Hepatocyte (in vitro differentiated cells): ENCODE measurements around the gene MRM1. TPM values are rescaled to one million over a fixed set of nuclear protein-coding genes. Genes with fewer than 3 reads are reported as not detected.
A peak's percentile ranks its signal among the peaks of the same experiment; 100 is the strongest.

ENCODE experiments used
- DNase-seq: peaks from one replicate; pipeline ENCODE4 v3.0.0-alpha.2; 2016; ENCODE audit warnings: low spot score
- H2AFZ ChIP-seq: fragments of 200-600 bp; sonication (generic); 2 replicates; pipeline ENCODE4 v1.6.0; 2016; ENCODE audit warnings: antibody characterized with exemption, mild to moderate bottlenecking
- H3K27ac ChIP-seq: fragments of 200-600 bp; sonication (generic); 2 replicates; pipeline ENCODE4 v1.5.1; 2016; ENCODE audit warnings: mild to moderate bottlenecking
- H3K27me3 ChIP-seq: fragments of 200-600 bp; sonication (generic); 2 replicates; pipeline ENCODE4 v1.6.1; 2016
- H3K36me3 ChIP-seq: fragments of 200-600 bp; sonication (generic); replicated peaks from 2 replicates; pipeline ENCODE4 v1.5.1; 2016; ENCODE audit warnings: low read depth; ENCODE audit not compliant: insufficient read depth
- H3K4me1 ChIP-seq: fragments of 200-600 bp; sonication (generic); 2 replicates; pipeline ENCODE4 v1.5.1; 2016; ENCODE audit warnings: mild to moderate bottlenecking, moderate library complexity; ENCODE audit not compliant: insufficient read depth
- H3K4me2 ChIP-seq: fragments of 200-600 bp; sonication (generic); 2 replicates; pipeline ENCODE4 v1.6.0; 2016
- H3K4me3 ChIP-seq: fragments of 200-600 bp; sonication (generic); 2 replicates; pipeline ENCODE4 v1.5.1; 2016; ENCODE audit warnings: mild to moderate bottlenecking
- H3K79me2 ChIP-seq: fragments of 200-600 bp; sonication (generic); 2 replicates; pipeline ENCODE4 v1.6.0; 2017; ENCODE audit warnings: mild to moderate bottlenecking
- H3K9me2 ChIP-seq: fragments of 200-600 bp; sonication (generic); replicated peaks from 2 replicates; pipeline ENCODE4 v1.6.0; 2017; ENCODE audit warnings: mild to moderate bottlenecking; ENCODE audit not compliant: insufficient read depth
- H3K9me3 ChIP-seq: fragments of 200-600 bp; sonication (generic); 2 replicates; pipeline ENCODE4 v1.5.1; 2016; ENCODE audit warnings: low read depth, mild to moderate bottlenecking
- H4K20me1 ChIP-seq: fragments of 200-600 bp; sonication (generic); 2 replicates; pipeline ENCODE4 v1.6.0; 2016; ENCODE audit warnings: mild to moderate bottlenecking; ENCODE audit not compliant: insufficient read depth, poor library complexity, severe bottlenecking
- EZH2 ChIP-seq: fragments of 200-600 bp; sonication (generic); IDR thresholded peaks from 2 replicates; pipeline ENCODE4 v1.6.1; 2016; ENCODE audit warnings: antibody characterized with exemption, mild to moderate bottlenecking, borderline replicate concordance
- EZH2phosphoT487 ChIP-seq: fragments of 200-600 bp; sonication (generic); IDR thresholded peaks from one replicate; pipeline ENCODE4 v1.6.1; 2018; ENCODE audit warnings: antibody characterized with exemption, mild to moderate bottlenecking, low read depth, moderate library complexity; ENCODE audit not compliant: unreplicated experiment, severe bottlenecking
- WGBS: methylation state at CpG from one replicate; pipeline ENCODE4 v1.1.6; 2016; ENCODE audit warnings: low lambda C conversion rate; ENCODE audit errors: missing lambda C conversion rate; 5-methylcytosine and 5-hydroxymethylcytosine counted together
- polyA plus RNA-seq: library from polyadenylated mRNA; unstranded; fragments of >200 nt; fragmentation: Nextera tagmentation; extraction: Ambion mirVana; gene quantifications from 2 replicates; pipeline ENCODE4 v1.2.1, GENCODE V29; 2016
- total RNA-seq: library from RNA; depleted of rRNA; stranded (reverse); fragments of >200 nt; gene quantifications from 2 replicates; pipeline ENCODE4 v1.2.3, GENCODE V29; 2014
- TF ChIP-seq, protein P1 (sequence below): fragments of 200-600 bp; sonication (generic); IDR thresholded peaks from 2 replicates; pipeline ENCODE4 v1.5.1; 2016; ENCODE audit warnings: antibody characterized with exemption, mild to moderate bottlenecking; ENCODE audit not compliant: poor library complexity

Gene MRM1
- total and polyA plus RNA-seq, 2 experiments from 2014 or later: 4.1 to 5.5 TPM

DNA sequence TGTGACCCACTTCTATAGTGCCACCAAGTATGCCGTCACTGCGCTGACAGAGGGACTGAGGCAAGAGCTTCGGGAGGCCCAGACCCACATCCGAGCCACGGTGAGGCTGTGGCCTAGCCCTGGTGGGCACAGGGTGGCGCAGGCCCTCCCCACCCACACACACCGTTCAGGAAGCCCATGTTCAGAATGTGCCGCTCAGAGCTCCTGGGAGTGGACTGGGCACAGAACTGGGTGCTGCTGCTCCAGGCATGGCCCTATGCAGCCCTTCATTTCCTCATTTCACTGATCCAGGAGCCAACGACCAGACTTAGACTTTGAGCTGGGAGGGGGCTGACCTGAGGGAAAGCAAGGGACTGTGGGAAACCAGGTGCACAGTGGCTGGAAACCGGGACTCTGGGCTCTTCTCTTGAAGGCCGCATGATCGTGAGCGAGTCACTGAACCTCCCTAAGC, 2.4 kb upstream of the MRM1 start:
- Histone ChIP-seq H3K9me2 (no peaks in the 10 kb centered on the region), H3K27ac (no peak overlapping the region), H3K79me2 (peaks cover 26% of the 10 kb centered on the region), H3K4me3 (no peak overlapping the region), H3K36me3 (no peaks in the 10 kb centered on the region), H2AFZ (no peak overlapping the region), H3K4me1 (peaks cover 9% of the 10 kb centered on the region), H4K20me1 (no peaks in the 10 kb centered on the region), H3K9me3 (no peaks in the 10 kb centered on the region), H3K4me2 (no peak overlapping the region), H3K27me3 (no peaks in the 10 kb centered on the region)
- TF ChIP-seq EZH2phosphoT487 (no peak), EZH2 (no peak)
- TF ChIP-seq, protein P1, sequence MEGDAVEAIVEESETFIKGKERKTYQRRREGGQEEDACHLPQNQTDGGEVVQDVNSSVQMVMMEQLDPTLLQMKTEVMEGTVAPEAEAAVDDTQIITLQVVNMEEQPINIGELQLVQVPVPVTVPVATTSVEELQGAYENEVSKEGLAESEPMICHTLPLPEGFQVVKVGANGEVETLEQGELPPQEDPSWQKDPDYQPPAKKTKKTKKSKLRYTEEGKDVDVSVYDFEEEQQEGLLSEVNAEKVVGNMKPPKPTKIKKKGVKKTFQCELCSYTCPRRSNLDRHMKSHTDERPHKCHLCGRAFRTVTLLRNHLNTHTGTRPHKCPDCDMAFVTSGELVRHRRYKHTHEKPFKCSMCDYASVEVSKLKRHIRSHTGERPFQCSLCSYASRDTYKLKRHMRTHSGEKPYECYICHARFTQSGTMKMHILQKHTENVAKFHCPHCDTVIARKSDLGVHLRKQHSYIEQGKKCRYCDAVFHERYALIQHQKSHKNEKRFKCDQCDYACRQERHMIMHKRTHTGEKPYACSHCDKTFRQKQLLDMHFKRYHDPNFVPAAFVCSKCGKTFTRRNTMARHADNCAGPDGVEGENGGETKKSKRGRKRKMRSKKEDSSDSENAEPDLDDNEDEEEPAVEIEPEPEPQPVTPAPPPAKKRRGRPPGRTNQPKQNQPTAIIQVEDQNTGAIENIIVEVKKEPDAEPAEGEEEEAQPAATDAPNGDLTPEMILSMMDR: no peak
- WGBS: 86% methylated on average over 13 of the region's 13 CpGs
- peak; percentile 41 for DNase-seq

DNA sequence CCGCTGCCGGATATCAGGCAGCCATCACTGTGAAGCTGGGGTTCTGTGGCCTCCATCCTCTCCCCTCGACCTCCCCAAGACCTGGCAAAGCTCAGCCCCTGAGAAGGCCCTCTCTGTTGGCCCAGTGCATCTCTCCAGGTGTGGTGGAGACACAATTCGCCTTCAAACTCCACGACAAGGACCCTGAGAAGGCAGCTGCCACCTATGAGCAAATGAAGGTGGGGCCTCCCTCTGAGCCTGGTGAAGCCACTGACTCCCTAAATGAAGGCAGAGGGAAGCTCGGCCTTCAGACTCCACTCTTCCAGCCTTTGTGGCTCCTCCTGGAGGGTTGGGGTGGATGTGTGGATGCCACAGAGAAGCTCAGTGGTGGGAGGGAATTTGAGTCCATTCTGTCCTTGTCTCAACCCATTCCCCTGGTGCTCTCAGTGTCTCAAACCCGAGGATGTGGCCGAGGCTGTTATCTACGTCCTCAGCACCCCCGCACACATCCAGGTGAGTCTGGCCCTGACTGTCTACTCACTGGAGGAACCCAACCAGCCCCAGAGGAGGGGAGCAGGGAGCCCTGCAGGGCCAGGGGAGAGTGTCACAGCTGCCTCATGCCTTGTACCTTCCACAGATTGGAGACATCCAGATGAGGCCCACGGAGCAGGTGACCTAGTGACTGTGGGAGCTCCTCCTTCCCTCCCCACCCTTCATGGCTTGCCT, 1.7 kb upstream of the MRM1 start:
- H3K36me3 ChIP-seq: no peaks in the 10 kb centered on the region
- 90% methylated on average over 11 of the region's 11 CpGs for WGBS
- H3K9me2 ChIP-seq: no peaks in the 10 kb centered on the region
- H3K9me3 ChIP-seq: no peaks in the 10 kb centered on the region
- no peaks in the 10 kb centered on the region for H3K27me3 ChIP-seq
- no peak overlapping the region for H2AFZ ChIP-seq
- H3K4me2 ChIP-seq: no peak overlapping the region
- peaks cover 9% of the 10 kb centered on the region for H3K4me1 ChIP-seq
- TF ChIP-seq EZH2 (no peak), EZH2phosphoT487 (no peak)
- TF ChIP-seq, protein P1: no peak
- H3K79me2 ChIP-seq: peaks cover 23% of the 10 kb centered on the region
- peak overlapping the region; percentile 88 for H3K27ac ChIP-seq
- H4K20me1 ChIP-seq: no peaks in the 10 kb centered on the region
- H3K4me3 ChIP-seq: no peak overlapping the region
- DNase-seq: no peak

DNA sequence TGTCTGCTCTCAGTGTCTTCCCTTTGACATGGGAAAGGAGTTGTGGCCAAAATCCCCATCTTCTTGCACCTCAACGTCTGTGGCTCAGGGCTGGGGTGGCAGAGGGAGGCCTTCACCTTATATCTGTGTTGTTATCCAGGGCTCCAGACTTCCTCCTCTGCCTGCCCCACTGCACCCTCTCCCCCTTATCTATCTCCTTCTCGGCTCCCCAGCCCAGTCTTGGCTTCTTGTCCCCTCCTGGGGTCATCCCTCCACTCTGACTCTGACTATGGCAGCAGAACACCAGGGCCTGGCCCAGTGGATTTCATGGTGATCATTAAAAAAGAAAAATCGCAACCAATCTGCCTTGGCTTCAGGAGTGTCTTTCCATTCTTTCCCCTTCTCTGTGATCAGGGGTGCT, 918 bp upstream of the MRM1 start:
- no peaks in the 10 kb centered on the region for H3K36me3 ChIP-seq
- peaks cover 17% of the 10 kb centered on the region for H3K79me2 ChIP-seq
- no peaks in the 10 kb centered on the region for H4K20me1 ChIP-seq
- H3K4me2 ChIP-seq: peak overlapping the region; percentile 98
- TF ChIP-seq, protein P1: no peak
- no peak for TF ChIP-seq EZH2
- no peak for TF ChIP-seq EZH2phosphoT487
- H3K9me2 ChIP-seq: no peaks in the 10 kb centered on the region
- H2AFZ ChIP-seq: peak overlapping the region; percentile 78
- 71% methylated on average over 3 of the region's 3 CpGs for WGBS
- no peak overlapping the region for H3K4me3 ChIP-seq
- peak overlapping the region; percentile 88 for H3K27ac ChIP-seq
- no peaks in the 10 kb centered on the region for H3K27me3 ChIP-seq
- DNase-seq: no peak
- no peaks in the 10 kb centered on the region for H3K9me3 ChIP-seq
- peaks cover 9% of the 10 kb centered on the region for H3K4me1 ChIP-seq
